ENCODE results near the gene SPARCL1.

DNA sequence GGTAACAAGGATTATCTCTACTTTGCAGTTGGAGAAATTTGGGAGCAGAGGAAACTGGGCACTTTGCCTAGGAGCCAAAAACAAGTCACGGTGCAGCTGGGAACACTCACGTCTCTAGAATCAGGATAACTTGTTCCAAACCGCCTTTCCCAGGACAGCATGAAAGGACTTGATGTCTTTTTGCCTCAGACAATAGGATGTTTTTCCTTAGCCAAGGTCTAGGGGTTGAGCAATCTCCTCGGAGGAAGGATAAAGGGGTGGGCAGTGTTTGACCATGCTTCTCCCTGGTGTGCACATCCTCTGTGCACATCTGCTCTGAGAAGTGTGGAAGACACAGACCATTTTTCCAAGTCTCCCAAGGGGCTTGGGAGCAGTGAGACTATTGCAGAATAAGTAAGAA is 1.7 kb upstream of the SPARCL1 start:
- no peak for TF ChIP-seq EZH2 (IDR thresholded peaks at IDR 0.05; ENCODE audit: insufficient read depth, poor library complexity, severe bottlenecking)
- no peak for TF ChIP-seq EZH2phosphoT487 (IDR thresholded peaks at IDR 0.05; ENCODE audit: insufficient read depth, low read depth)
